SK-N-SH (cell line): Measurements from ENCODE around the gene ZNF692. TPM values are rescaled to one million over a fixed set of nuclear protein-coding genes. Genes with fewer than 3 reads are reported as not detected.

ENCODE experiments used
- CTCF ChIA-PET: fragments of 300-600, 350-600 bp; formaldehyde crosslinking; extraction: SDS; loops from one replicate; lab custom pipeline; 2021; lab: Yijun Ruan, JAX
- POLR2A ChIA-PET: fragments of 350-600 bp; sonication (Branson Sonifier 250); formaldehyde crosslinking; extraction: SDS; loops from one replicate; lab custom pipeline; 2020; ENCODE audit warnings: antibody characterized with exemption, inconsistent platforms; lab: Yijun Ruan, JAX
- DNase-seq: peaks from one replicate; pipeline ENCODE4 v3.0.0; 2012
- H2AFZ ChIP-seq: fragments of 200-600 bp; sonication (generic); 2 replicates; pipeline ENCODE4 v1.8.1; 2016; ENCODE audit warnings: antibody characterized with exemption, mild to moderate bottlenecking, low read depth
- H3F3A ChIP-seq: fragments of 200-600 bp; sonication (generic); replicated peaks from 2 replicates; pipeline ENCODE3; 2016; ENCODE audit warnings: antibody characterized with exemption, mild to moderate bottlenecking; ENCODE audit not compliant: insufficient read depth
- H3K27ac ChIP-seq, 2 experiments: fragments of 200-500 bp in 1 of 2; fragments of 200-600 bp in 1 of 2; sonication (Bioruptor generic) in 1 of 2; sonication (generic), shearing (Covaris generic) in 1 of 2; 2 replicates each; pipeline versions ENCODE4 v1.5.1 to v1.6.1; 2014 to 2016; ENCODE audit warnings: low read depth in 2 of 2, inconsistent platforms in 1 of 2, low read length in 1 of 2, mild to moderate bottlenecking in 1 of 2, mixed read lengths in 1 of 2
- H3K27me3 ChIP-seq: fragments of 200-600 bp; sonication (generic), shearing (Covaris generic); 2 replicates; pipeline ENCODE4 v1.6.1; 2016; ENCODE audit warnings: mixed run types; ENCODE audit not compliant: insufficient read depth
- H3K36me3 ChIP-seq, 2 experiments: fragments of 200-500 bp in 1 of 2; fragments of 200-600 bp in 1 of 2; sonication (Bioruptor generic) in 1 of 2; sonication (generic) in 1 of 2; replicated peaks in 1 of 2; 2 replicates each; pipeline versions ENCODE3 to v1.5.1; 2014 to 2016; ENCODE audit warnings: low read length in 1 of 2, mild to moderate bottlenecking in 1 of 2; ENCODE audit not compliant: insufficient read depth in 2 of 2, control insufficient read depth in 1 of 2
- H3K4me1 ChIP-seq, 2 experiments: fragments of 200-500 bp in 1 of 2; fragments of 200-600 bp in 1 of 2; sonication (Bioruptor generic) in 1 of 2; sonication (generic), shearing (Covaris generic) in 1 of 2; 2 replicates each; pipeline versions ENCODE4 v1.5.1 to v1.6.1; 2014 to 2016; ENCODE audit warnings: low read depth in 1 of 2, low read length in 1 of 2, mixed run types in 1 of 2; ENCODE audit not compliant: insufficient read depth in 2 of 2, control insufficient read depth in 1 of 2
- H3K4me2 ChIP-seq: fragments of 200-600 bp; sonication (generic), shearing (Covaris generic); 2 replicates; pipeline ENCODE4 v1.6.1; 2017; ENCODE audit warnings: mixed run types
- H3K4me3 ChIP-seq, 2 experiments: fragments of 200-500 bp in 1 of 2; fragments of 200-600 bp in 1 of 2; sonication (Bioruptor generic) in 1 of 2; sonication (generic), shearing (Covaris generic) in 1 of 2; 2 replicates each; pipeline versions ENCODE4 v1.5.1 to v1.8.1; 2014 to 2016; ENCODE audit warnings: low read depth in 2 of 2, inconsistent platforms in 1 of 2, low read length in 1 of 2, mild to moderate bottlenecking in 1 of 2, mixed read lengths in 1 of 2, moderate library complexity in 1 of 2
- H3K79me2 ChIP-seq: fragments of 200-600 bp; sonication (generic); 2 replicates; pipeline ENCODE4 v1.8.1; 2017; ENCODE audit warnings: mild to moderate bottlenecking; ENCODE audit not compliant: insufficient read depth
- H3K9ac ChIP-seq: fragments of 200-600 bp; sonication (generic); 2 replicates; pipeline ENCODE4 v1.6.1; 2017; ENCODE audit warnings: mixed run types
- H3K9me2 ChIP-seq: fragments of 200-600 bp; sonication (generic); 2 replicates; pipeline ENCODE4 v1.6.1; 2017; ENCODE audit warnings: mixed run types
- H3K9me3 ChIP-seq: fragments of 200-600 bp; sonication (generic); 2 replicates; pipeline ENCODE4 v1.6.1; 2017; ENCODE audit warnings: mixed run types, mild to moderate bottlenecking, moderate library complexity
- H4K20me1 ChIP-seq: fragments of 200-600 bp; sonication (generic); 2 replicates; pipeline ENCODE4 v1.6.1; 2017; ENCODE audit warnings: mild to moderate bottlenecking, mixed run types; ENCODE audit not compliant: insufficient read depth
- CHD2 ChIP-seq: fragments of 150-350 bp; IDR thresholded peaks from 2 replicates; pipeline ENCODE4 v1.6.1; 2018; ENCODE audit warnings: low read length; ENCODE audit not compliant: partially characterized antibody
- ELF1 ChIP-seq: IDR thresholded peaks from 2 replicates; pipeline ENCODE4 v1.4.0; 2012
- FOSL2 ChIP-seq: IDR thresholded peaks from 2 replicates; pipeline ENCODE4 v1.4.0; 2012; ENCODE audit warnings: low read depth, mild to moderate bottlenecking, moderate library complexity, borderline replicate concordance
- FOXM1 ChIP-seq: IDR thresholded peaks from 2 replicates; pipeline ENCODE4 v1.4.0; 2012; ENCODE audit warnings: low read depth, mild to moderate bottlenecking
- GABPA ChIP-seq: IDR thresholded peaks from 2 replicates; pipeline ENCODE4 v1.4.0; 2012; ENCODE audit warnings: low read depth, mild to moderate bottlenecking
- MAX ChIP-seq: IDR thresholded peaks from 2 replicates; pipeline ENCODE4 v1.4.0; 2012; ENCODE audit warnings: low read depth
- POLR2AphosphoS5 ChIP-seq: IDR thresholded peaks from 2 replicates; pipeline ENCODE4 v1.6.1; 2012; ENCODE audit warnings: low read depth, low read length
- RCOR1 ChIP-seq: fragments of 150-350 bp; IDR thresholded peaks from 2 replicates; pipeline ENCODE4 v1.6.1; 2017; ENCODE audit warnings: antibody characterized with exemption, low read length
- RXRA ChIP-seq: IDR thresholded peaks from 2 replicates; pipeline ENCODE4 v1.4.0; 2012; ENCODE audit warnings: low read depth, mild to moderate bottlenecking, borderline replicate concordance
- SMC3 ChIP-seq: IDR thresholded peaks from 2 replicates; pipeline ENCODE4 v1.6.1; 2012; ENCODE audit warnings: low read depth, low read length, improper control_type of control experiment
- TCF12 ChIP-seq: IDR thresholded peaks from 2 replicates; pipeline ENCODE4 v1.4.0; 2012
- TEAD4 ChIP-seq: IDR thresholded peaks from 2 replicates; pipeline ENCODE4 v1.4.0; 2012; ENCODE audit warnings: mild to moderate bottlenecking, borderline replicate concordance; ENCODE audit not compliant: insufficient read depth
- USF2 ChIP-seq: fragments of 150-350 bp; IDR thresholded peaks from 2 replicates; pipeline ENCODE4 v1.6.1; 2017; ENCODE audit warnings: antibody characterized with exemption, low read length, low read depth, borderline replicate concordance
- YY1 ChIP-seq: IDR thresholded peaks from 2 replicates; pipeline ENCODE4 v1.4.0; 2012; ENCODE audit warnings: low read depth, mild to moderate bottlenecking
- ZBTB33 ChIP-seq: IDR thresholded peaks from 2 replicates; pipeline ENCODE4 v1.4.0; 2012; ENCODE audit warnings: low read depth, borderline replicate concordance
- WGBS: methylation state at CpG from one replicate; pipeline ENCODE4 v1.1.6; 2017; ENCODE audit warnings: low lambda C conversion rate; 5-methylcytosine and 5-hydroxymethylcytosine counted together
- polyA plus RNA-seq, 3 experiments: library from polyadenylated mRNA; depleted of rRNA; stranded (reverse); fragments of >200 nt; gene quantifications; 2 replicates each; pipeline ENCODE4 v1.2.3, GENCODE V29; 2012
- TF ChIP-seq, protein P1 (sequence below): IDR thresholded peaks from 2 replicates; pipeline ENCODE4 v1.4.0; 2012; ENCODE audit warnings: low read depth, borderline replicate concordance
- TF ChIP-seq, protein P2 (sequence below): fragments of 200-600 bp; sonication (generic); IDR thresholded peaks from 2 replicates; pipeline ENCODE4 v1.6.1; 2017; ENCODE audit warnings: antibody characterized with exemption, mild to moderate bottlenecking, moderate library complexity
- TF ChIP-seq, protein P3 (sequence below): IDR thresholded peaks from 2 replicates; pipeline ENCODE4; 2012

Gene ZNF692
- polyA plus RNA-seq, 1 of the 3 experiments (the other 2 are of a cell fraction) = 47.0 TPM

DNA sequence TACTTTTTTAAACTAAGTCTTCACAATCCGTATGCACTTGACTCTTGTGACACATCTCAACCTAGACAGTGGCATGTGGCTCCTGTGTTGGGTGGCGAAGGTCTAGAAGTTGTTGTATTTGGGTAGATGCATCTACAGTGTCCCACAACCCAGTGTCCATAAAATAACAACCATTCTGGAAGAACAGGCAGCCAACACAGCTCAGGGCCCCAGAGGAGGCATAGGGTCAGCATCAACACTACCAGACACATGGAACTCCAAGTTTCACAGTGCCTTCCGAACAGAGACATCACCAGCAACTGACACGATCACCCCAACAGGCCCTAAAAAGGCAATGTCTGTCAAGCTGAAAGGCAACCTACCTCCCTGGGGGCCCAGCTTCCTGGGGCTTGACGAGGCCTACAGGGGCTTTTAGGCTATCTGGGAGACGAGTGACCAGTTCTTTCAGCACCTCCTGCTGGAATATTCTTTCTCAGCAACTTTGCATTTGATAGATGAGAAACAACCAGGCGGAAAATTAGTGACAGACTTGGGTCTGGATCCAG, 38.8 kb downstream of the ZNF692 start:
- Histone ChIP-seq H2AFZ (no peak overlapping the region), H3K9me3 (no peaks in the 10 kb centered on the region), H3K4me1 (peaks cover 33 to 41% of the 10 kb centered on the region in 2 experiments), H3K79me2 (peaks cover 75% of the 10 kb centered on the region), H3K4me3 (no peak overlapping the region), H3K4me2 (peak overlapping the region; percentile 81; the same call in 1 of the 2 replicates), H3K9me2 (no peaks in the 10 kb centered on the region), H3K27me3 (no peaks in the 10 kb centered on the region), H4K20me1 (peaks cover 6% of the 10 kb centered on the region; the same call in 1 of the 2 replicates), H3K9ac (no peak overlapping the region), H3K36me3 (peaks cover 14 to 46% of the 10 kb centered on the region in 2 experiments), H3K27ac (peak overlapping the region in 1 of 2 experiments; percentile 92; a peak in 2 of 4 replicates), H3F3A (peaks cover 29% of the 10 kb centered on the region)
- TF ChIP-seq ZBTB33 = no peak
- TF ChIP-seq USF2 = no peak
- no peak for TF ChIP-seq TEAD4
- no peak for TF ChIP-seq FOXM1
- TF ChIP-seq ELF1 = no peak
- TF ChIP-seq, protein P1, sequence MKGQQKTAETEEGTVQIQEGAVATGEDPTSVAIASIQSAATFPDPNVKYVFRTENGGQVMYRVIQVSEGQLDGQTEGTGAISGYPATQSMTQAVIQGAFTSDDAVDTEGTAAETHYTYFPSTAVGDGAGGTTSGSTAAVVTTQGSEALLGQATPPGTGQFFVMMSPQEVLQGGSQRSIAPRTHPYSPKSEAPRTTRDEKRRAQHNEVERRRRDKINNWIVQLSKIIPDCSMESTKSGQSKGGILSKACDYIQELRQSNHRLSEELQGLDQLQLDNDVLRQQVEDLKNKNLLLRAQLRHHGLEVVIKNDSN = no peak
- no peak for TF ChIP-seq YY1
- TF ChIP-seq MAX = no peak
- TF ChIP-seq GABPA = no peak
- TF ChIP-seq, protein P2, sequence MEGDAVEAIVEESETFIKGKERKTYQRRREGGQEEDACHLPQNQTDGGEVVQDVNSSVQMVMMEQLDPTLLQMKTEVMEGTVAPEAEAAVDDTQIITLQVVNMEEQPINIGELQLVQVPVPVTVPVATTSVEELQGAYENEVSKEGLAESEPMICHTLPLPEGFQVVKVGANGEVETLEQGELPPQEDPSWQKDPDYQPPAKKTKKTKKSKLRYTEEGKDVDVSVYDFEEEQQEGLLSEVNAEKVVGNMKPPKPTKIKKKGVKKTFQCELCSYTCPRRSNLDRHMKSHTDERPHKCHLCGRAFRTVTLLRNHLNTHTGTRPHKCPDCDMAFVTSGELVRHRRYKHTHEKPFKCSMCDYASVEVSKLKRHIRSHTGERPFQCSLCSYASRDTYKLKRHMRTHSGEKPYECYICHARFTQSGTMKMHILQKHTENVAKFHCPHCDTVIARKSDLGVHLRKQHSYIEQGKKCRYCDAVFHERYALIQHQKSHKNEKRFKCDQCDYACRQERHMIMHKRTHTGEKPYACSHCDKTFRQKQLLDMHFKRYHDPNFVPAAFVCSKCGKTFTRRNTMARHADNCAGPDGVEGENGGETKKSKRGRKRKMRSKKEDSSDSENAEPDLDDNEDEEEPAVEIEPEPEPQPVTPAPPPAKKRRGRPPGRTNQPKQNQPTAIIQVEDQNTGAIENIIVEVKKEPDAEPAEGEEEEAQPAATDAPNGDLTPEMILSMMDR = no peak
- TF ChIP-seq CHD2 = no peak
- no peak for TF ChIP-seq RXRA
- no peak for TF ChIP-seq TCF12
- TF ChIP-seq FOSL2 = no peak
- TF ChIP-seq, protein P3, sequence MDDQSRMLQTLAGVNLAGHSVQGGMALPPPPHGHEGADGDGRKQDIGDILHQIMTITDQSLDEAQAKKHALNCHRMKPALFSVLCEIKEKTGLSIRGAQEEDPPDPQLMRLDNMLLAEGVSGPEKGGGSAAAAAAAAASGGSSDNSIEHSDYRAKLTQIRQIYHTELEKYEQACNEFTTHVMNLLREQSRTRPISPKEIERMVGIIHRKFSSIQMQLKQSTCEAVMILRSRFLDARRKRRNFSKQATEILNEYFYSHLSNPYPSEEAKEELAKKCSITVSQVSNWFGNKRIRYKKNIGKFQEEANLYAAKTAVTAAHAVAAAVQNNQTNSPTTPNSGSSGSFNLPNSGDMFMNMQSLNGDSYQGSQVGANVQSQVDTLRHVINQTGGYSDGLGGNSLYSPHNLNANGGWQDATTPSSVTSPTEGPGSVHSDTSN = no peak
- TF ChIP-seq SMC3 = no peak
- no peak for TF ChIP-seq POLR2AphosphoS5
- TF ChIP-seq RCOR1 = no peak
- 88% methylated on average over 7 of the region's 7 CpGs for WGBS
- ChIA-PET POLR2A (no interaction called here), CTCF (interaction anchor here (1.1 to 5.0 kb wide), 3 partner anchors 13 to 201 kb away, joined by 3 to 24 read pairs (median 7); no protein-coding TSS in a partner anchor)
- peak; percentile 4 for DNase-seq
